Ovary (tissue), 9 donors: ENCODE measurements around the gene P2RY11. TPM values are rescaled to one million over a fixed set of nuclear protein-coding genes. Genes with fewer than 3 reads are reported as not detected.
A peak's percentile ranks its signal among the peaks of the same experiment; 100 is the strongest.

Source experiments
- DNase-seq, 5 donors: peaks; one replicate each; pipeline ENCODE4 v3.0.0-alpha.2; 2019 to 2020
- H3K27ac ChIP-seq, 2 donors: fragments of 200-600 bp; one replicate each; pipeline versions ENCODE4 v1.5.1 to v1.8.0; 2019 to 2022
- H3K27me3 ChIP-seq: fragments of 200-600 bp; one replicate; pipeline ENCODE4 v1.8.0; 2022
- H3K36me3 ChIP-seq: fragments of 200-600 bp; sonication (generic); one replicate; pipeline ENCODE4 v1.5.1; 2019
- H3K4me1 ChIP-seq: one replicate; pipeline ENCODE4 v1.8.1; 2013; ENCODE audit warnings: mild to moderate bottlenecking, moderate library complexity; ENCODE audit not compliant: insufficient read depth
- H3K4me3 ChIP-seq: fragments of 200-600 bp; sonication (generic); one replicate; pipeline ENCODE4 v1.5.1; 2017
- H3K9me3 ChIP-seq, 2 donors: fragments of 200-600 bp in 1 of 2; sonication (generic) in 1 of 2; one replicate each; pipeline versions ENCODE4 v1.5.1 to v1.8.1; 2013 to 2019; ENCODE audit warnings: mild to moderate bottlenecking in 1 of 2, moderate library complexity in 1 of 2
- CTCF ChIP-seq, 3 donors: fragments of 450-650 bp in 2 of 3; fragments of 200-600 bp in 1 of 3; IDR thresholded peaks; one replicate each; pipeline versions ENCODE4 v1.5.1 to v1.8.0; 2016 to 2022; ENCODE audit warnings: antibody characterized with exemption in 3 of 3, mild to moderate bottlenecking in 1 of 3
- EP300 ChIP-seq: sonication (generic); formaldehyde crosslinking; IDR thresholded peaks from one replicate; pipeline ENCODE4 v1.6.1; 2017; ENCODE audit warnings: antibody characterized with exemption
- POLR2A ChIP-seq: fragments of 450-650 bp; IDR thresholded peaks from one replicate; pipeline ENCODE4 v1.6.1; 2017; ENCODE audit warnings: antibody characterized with exemption, mild to moderate bottlenecking, moderate library complexity
- WGBS, 3 donors: extraction: QIAGEN DNeasy Blood & Tissue Kit in 1 of 3; methylation state at CpG; one replicate each; pipeline versions ENCODE4 v1.1.5 to v1.1.7; 2013 to 2017; 5-methylcytosine and 5-hydroxymethylcytosine counted together
- intact Hi-C, 4 donors: fragments of 100-400 bp; cut with DNase I; formaldehyde crosslinking; loops; one replicate each; pipeline versions ENCODE4 v1.11.0 to v1.15.1; 2022 to 2023
- polyA plus RNA-seq, 2 donors: library from polyadenylated mRNA; stranded (reverse); fragments of 200-250 nt in 1 of 2; fragments of 350-450 nt in 1 of 2; fragmentation: Illumina TruSeq in 1 of 2; extraction: RNeasy Lipid Tissue Mini Kit (QIAGEN cat#74804) in 1 of 2; gene quantifications; one replicate each; pipeline ENCODE4 v1.2.3, GENCODE V29; 2013 to 2014
- total RNA-seq, 7 donors: library from RNA; depleted of rRNA in 2 of 7; stranded (reverse); fragments of >200 nt in 2 of 7; fragmentation: NEBNext Ultra II Directional in 3 of 7; extraction: Animal tissue kit (Norgen Biotek cat#: 25700) in 3 of 7; gene quantifications; one replicate each; pipeline versions ENCODE4 v1.1.0 to v1.2.4, GENCODE V29; 2016 to 2023
- donor health status: DM: no; HTN: no; CAD: no; lungs with moderate emphysema.
- donor health status: DM: no; HTN: no; CAD: no.
- donor health status: Bipolar disorder and iron deficiency.
- donor health status: DM: yes; HTN: yes; CAD: no.
- donor health status: DM: no; HTN: no; CAD: no.
- donor health status: DM: yes; HTN: yes; CAD: no.

P2RY11 gene
- total and polyA plus RNA-seq, 9 donors = 2.1 to 18.5 (median 12.8) TPM

DNA sequence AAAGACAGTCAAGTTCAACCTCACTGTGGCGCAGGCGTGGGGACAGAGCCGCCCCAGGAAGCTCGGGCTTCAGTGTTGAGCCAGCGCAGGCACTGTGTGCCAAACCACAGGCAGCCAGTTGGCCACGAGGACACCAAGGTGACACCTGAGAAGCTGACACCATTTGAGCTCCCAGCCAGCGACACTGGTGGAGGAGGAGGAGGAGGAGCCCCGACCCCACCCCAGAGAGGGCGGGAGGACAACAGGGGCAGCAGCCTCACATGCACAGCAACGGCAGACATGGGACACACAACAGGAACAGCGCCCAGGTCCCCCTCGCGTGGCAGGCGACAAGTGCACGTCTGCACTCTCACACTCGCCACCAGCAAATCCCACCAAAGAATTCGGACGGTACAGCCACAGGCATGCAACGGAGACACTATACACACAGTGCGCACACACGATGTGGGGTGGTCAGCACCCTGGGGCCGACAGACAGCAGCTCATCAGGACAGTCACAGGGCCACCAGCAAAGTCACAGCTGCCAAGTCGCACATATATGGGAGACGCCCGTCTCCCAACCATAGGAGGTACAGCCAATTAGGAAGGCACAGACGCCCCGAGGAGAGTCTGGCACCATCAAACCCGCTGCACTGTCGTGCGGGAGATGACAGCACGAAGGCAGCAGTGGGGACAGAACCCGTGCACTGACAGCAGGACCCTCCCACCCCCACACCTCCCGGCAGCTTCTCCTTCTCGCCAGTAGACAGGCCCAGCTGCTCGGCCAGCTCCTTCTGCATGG, 4.8 kb downstream of the P2RY11 start:
- intact Hi-C loops = loop anchor here in 2 of 4 donors (10.0 kb wide), 2 partner anchors 109 to 129 kb away; no protein-coding TSS in a partner anchor
- Histone ChIP-seq H3K4me1 (peaks cover 5% of the 10 kb centered on the region), H3K9me3 (no peaks in the 10 kb centered on the region), H3K27me3 (no peaks in the 10 kb centered on the region), H3K27ac (no peak overlapping the region), H3K36me3 (no peaks in the 10 kb centered on the region), H3K4me3 (no peak overlapping the region)
- DNase-seq = no peak
- no peak for TF ChIP-seq CTCF (IDR thresholded peaks at IDR 0.05)
- no peak for TF ChIP-seq POLR2A
- TF ChIP-seq EP300 = no peak
- 83 to 84% (median 83%) methylated on average over 33 to 35 of the region's 35 CpGs for WGBS, 3 donors

DNA sequence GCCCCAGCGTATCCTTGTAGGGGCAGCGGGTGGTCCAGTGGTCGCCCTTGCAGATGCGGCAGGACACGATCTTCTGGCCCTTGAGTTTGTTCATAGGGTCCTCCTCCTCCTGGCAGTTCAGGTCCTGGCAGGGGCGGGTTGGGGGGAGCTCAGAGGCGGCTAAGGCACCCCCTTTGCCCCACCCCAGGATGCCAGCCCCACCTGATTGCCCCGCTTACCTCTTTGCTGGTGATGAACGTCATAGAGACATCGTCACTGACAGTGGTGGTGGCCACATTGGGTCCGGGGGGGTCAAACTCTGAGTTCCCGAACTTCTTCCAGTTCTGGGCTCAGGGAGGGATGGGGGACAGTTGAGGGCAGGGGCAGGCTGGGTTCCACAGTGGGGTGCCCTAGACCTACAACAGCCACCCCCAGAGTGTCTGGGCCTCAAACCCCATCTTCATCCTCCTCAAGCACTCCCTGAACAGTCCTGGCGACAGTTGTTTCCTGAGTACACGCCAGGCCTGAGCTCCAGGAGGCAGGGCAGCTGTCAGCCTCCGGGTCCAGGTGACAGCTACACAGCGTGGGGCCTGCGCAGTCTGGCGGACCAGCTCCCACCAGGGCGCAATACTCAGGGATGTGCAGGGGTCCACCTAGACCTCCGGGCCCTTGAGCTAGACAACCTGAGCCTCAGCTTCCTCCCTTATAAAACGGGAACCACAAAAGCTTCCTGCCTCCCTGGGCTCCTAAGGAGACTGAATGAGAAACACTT, 5.5 kb downstream of the P2RY11 start:
- Histone ChIP-seq H3K4me3 (no peak overlapping the region), H3K36me3 (no peaks in the 10 kb centered on the region), H3K27me3 (no peaks in the 10 kb centered on the region), H3K27ac (no peak overlapping the region), H3K9me3 (no peaks in the 10 kb centered on the region), H3K4me1 (peaks cover 5% of the 10 kb centered on the region)
- no peak for DNase-seq
- TF ChIP-seq POLR2A = no peak
- TF ChIP-seq EP300 = no peak
- TF ChIP-seq CTCF (IDR thresholded peaks at IDR 0.05) = no peak
- 88% methylated on average over 21 of the region's 21 CpGs for WGBS, 3 donors
- intact Hi-C loops = loop anchor here in 2 of 4 donors (10.0 kb wide), 2 partner anchors 108 to 128 kb away; no protein-coding TSS in a partner anchor

- Histone ChIP-seq H3K9me3 (no peaks in the 10 kb centered on the region), H3K4me3 (peak overlapping the region; percentile 89), H3K27me3 (no peaks in the 10 kb centered on the region), H3K27ac (peak overlapping the region in 1 of 2 donors; percentile 19), H3K4me1 (peaks cover 5% of the 10 kb centered on the region), H3K36me3 (no peaks in the 10 kb centered on the region)
- 31 to 44% (median 33%) methylated on average over 11 to 12 of the region's 12 CpGs for WGBS, 3 donors
- DNase-seq = no peak
- intact Hi-C loops = loop anchor here in 2 of 4 donors (10.0 kb wide), 2 partner anchors 106 to 126 kb away; no protein-coding TSS in a partner anchor
- TF ChIP-seq EP300 (no peak), CTCF (IDR thresholded peaks at IDR 0.05) (no peak), POLR2A (no peak)
These were observed 7.5 kb downstream of the P2RY11 start for GRCh38 chr19:10118960-10119359.

- DNase-seq = peak in 1 of 5 donors; percentile 39
- intact Hi-C loops = no loop called here
- Histone ChIP-seq H3K4me3 (no peak overlapping the region), H3K27me3 (no peaks in the 10 kb centered on the region), H3K27ac (peak overlapping the region in 1 of 2 donors; percentile 20), H3K4me1 (peaks cover 5% of the 10 kb centered on the region), H3K36me3 (no peaks in the 10 kb centered on the region), H3K9me3 (no peaks in the 10 kb centered on the region)
- TF ChIP-seq EP300 (no peak), CTCF (IDR thresholded peaks at IDR 0.05) (no peak), POLR2A (no peak)
- 41 to 53% (median 52%) methylated on average over 9 of the region's 9 CpGs for WGBS, 3 donors
These were observed 9.2 kb downstream of the P2RY11 start for GRCh38 chr19:10120538-10121189.
